ENCODE results near the gene AKAP13.
A peak's percentile ranks its signal among the peaks of the same experiment; 100 is the strongest.

AKAP13 gene

DNA sequence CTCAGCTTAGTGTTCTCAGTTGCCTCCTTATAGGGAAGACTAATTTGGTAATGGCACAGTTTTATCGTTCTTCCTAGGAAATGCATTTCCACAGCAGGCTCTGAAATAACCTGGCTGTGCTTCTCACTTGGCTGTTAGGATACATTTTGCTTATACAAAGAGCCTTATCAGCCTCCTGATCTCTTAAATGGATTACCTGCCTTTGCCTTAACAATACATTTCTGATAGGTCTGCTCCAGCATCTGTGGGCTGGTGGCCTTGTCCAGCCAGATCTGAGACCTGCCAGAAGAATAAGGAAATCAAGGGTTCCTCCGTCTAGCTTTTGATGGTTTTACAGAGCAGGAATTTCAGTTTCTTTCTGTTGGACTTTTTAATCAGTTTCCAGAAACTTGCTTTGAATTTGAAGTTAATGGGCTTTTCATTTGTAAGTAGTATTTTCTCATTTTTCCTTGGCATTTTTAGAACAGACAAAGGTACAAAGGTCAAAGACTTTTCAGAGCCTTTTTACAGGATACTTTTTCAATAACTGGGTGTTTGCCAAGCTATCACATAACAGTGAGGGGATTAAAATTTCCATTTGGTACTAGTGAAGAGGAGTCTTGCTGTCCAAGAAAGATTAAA is 116.3 kb downstream of the AKAP13 start:
- DNase-seq (ENCODE audit: low read depth, low spot score) = no peak

GRCh38 chr15:85497172-85497569 is 116.8 kb downstream of the AKAP13 start:
- DNase-seq (ENCODE audit: low read depth, low spot score) = no peak

DNA sequence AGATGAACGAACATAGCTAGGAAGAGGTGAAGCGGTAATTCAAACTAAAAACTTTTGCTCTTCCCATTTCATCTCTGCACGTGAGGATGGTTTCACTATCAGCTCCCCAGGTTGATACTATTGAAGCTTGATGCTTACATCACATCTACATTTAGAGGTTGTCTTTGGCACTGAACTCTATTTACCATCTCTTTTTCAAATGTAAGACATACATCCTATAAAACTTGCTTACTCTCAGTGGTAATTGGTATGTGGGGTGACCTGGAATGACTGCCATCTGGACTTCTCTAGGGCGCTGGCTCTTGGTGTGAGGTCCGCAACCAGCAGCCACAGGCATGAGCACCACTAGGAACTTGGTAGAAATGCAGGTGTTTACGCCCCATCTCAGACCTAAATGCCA is 118.1 kb downstream of the AKAP13 start:
- DNase-seq (ENCODE audit: low read depth, low spot score) = no peak

DNA sequence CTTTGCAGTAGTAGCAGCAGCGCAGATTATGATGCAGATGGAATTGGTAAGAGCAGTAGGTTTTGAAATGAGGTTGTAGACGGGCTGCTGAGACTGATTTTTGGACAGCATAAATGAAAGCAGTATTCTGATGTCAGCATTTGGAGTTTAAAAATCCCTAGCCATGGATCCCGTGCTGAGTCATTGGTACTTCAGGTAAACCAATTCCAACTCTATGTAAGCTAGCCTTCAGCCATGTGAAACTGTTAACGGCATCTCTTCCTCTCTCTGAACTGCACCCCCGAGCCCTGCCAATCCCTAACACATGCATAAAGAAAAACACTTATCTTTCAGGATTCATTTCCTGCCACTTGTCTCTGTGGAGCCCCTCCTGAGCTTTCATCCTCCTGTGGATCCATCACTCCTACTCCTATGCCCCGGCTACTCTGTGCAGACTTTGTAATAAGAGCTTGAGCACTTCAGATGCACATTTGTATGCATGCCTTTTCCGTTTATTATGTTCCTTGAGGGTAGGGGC is 119.0 kb downstream of the AKAP13 start:
- peak; percentile 20 for DNase-seq (ENCODE audit: low read depth, low spot score)

- DNase-seq (ENCODE audit: low read depth, low spot score) = no peak
Observed at GRCh38 chr15:85500060-85500708, 119.8 kb downstream of the AKAP13 start.

GRCh38 chr15:85500729-85501128 is 120.3 kb downstream of the AKAP13 start:
- no peak for DNase-seq (ENCODE audit: low read depth, low spot score)

GRCh38 chr15:85501574-85501973 is 121.2 kb downstream of the AKAP13 start:
- DNase-seq (ENCODE audit: low read depth, low spot score) = no peak

DNA sequence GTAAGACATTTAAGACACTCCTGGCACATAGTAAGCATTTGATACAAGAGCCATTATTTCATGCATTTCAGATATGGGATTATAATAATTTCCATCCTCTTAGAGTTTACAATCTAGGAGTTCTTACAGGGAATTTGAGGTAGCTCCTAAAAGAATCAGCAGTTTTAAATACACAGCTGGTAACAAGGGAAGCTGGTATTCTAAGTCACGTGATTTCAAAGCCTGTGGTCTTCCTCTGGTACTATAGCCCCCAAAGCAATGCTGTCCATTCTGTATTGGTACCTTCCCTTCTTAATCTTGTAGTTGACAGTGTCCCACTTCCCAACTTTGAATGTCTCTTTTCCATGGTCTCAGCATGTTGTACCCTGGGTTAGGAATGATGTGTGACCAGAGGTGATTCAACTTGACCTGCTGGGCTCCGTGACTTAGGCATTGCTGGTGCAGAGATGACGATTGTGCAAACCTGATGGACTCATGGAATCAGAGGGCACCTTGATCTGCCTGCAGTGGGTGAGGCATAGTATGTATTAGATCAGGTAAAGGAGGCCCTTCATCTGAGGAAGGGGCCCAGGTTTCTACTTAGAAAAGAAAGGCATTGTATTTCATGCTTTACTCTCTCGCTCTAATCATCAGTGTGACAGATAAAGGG is 122.9 kb downstream of the AKAP13 start:
- DNase-seq (ENCODE audit: low read depth, low spot score) = no peak

- peak; percentile 75 for DNase-seq (ENCODE audit: low read depth, low spot score)
Observed at GRCh38 chr15:85504749-85505676, 124.6 kb downstream of the AKAP13 start.

DNA sequence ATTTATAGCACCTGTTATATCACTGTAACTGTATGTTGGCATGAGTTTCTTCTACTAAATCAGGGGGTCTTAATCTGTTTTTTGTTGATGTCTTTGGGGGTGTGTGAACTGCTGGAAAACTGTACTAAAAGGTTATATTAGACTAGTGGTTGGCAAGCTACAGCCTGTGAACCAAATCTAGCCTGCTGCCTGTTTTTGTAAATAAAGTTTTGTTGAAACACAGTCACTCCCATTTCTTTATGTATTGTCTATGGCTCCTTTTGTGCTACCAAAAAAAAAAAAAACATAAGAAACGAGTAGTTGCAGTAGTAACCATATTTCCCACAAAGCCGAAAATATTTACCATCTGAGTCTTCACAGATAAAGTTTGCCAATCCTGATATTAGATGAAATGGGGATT is 126.7 kb downstream of the AKAP13 start:
- no peak for DNase-seq (ENCODE audit: low read depth, low spot score)

GRCh38 chr15:85509973-85510372 is 129.6 kb downstream of the AKAP13 start:
- no peak for DNase-seq (ENCODE audit: low read depth, low spot score)

GRCh38 chr15:85514413-85514812 is 134.0 kb downstream of the AKAP13 start:
- no peak for DNase-seq (ENCODE audit: low read depth, low spot score)

GRCh38 chr15:85515212-85515611 is 134.8 kb downstream of the AKAP13 start:
- peak; percentile 48 for DNase-seq (ENCODE audit: low read depth, low spot score)

DNA sequence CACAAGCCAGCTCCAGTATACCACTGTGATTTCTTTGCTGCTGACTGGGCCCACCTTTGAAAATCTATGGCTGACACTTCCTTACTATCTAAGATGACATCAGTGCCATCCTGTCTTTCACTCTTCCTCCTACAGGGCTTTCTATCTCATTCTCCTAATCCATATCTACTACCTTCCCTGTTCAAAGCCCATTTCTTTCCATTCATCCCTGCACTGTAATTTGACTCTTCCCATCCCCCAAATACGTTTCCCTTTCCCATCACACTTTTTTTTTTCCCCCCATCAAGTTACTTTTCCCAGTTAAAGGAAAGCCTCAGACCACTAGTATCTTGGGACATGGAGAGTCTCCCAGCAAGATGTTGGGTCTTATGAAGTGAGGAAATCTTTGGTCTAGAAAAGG is 136.7 kb downstream of the AKAP13 start:
- DNase-seq (ENCODE audit: low read depth, low spot score) = no peak

GRCh38 chr15:85518979-85519761 is 138.8 kb downstream of the AKAP13 start:
- DNase-seq (ENCODE audit: low read depth, low spot score) = no peak

DNA sequence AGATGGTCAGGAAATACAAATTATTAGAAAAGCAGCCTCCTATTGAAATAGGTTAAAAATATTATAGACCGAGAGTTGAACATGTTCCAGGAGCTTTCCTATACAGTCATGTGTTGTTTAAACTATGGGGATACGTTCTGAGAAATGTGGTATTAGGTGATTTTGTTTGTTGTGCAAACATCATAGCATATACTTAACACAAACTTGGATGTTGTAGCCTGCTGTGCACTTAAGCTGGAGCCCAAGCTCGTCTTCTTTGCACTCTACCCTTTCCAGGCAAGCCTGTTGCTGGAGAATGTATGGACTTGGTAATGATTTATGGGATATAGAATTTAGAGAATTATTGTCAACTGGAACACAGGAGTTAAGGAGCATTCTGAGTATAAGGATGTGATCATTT is 140.2 kb downstream of the AKAP13 start:
- no peak for DNase-seq (ENCODE audit: low read depth, low spot score)

DNA sequence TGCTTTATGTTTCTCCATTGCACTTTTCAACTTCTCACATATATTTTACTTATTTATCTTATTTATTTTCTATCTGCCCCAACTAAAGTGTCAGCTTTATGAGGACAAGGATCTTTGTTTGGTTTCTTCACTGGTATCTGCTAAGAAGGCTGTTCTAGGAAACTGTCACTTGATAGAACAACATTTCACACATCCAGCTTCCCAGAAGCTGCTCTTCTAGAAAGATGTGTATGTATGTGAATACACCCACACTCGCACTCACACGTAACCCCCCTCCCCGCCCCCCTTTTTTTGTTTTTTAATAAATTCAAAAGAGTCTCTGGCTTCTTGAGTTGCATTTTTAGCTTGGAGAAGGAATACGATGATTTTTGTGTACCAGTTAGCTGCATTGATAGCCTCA is 143.1 kb downstream of the AKAP13 start:
- DNase-seq (ENCODE audit: low read depth, low spot score) = no peak

DNA sequence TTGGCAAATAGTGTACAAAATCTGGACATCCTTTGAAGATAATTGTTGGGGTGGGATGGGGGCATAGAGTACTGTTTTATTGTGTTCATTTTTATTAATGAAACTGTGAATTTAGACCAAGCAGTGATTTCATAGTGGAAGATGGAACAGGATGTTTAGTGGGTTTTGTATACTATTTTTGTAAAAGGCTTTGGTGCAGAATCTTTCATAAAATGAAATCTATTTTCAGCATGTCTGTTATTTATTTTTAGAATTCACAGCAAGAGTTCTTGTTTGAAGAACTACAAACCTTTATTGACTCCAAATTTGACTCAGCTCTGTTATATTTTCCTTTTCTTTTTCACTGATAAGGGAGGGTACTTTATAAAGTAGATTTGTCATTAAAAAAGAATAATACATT is 145.4 kb downstream of the AKAP13 start:
- no peak for DNase-seq (ENCODE audit: low read depth, low spot score)

GRCh38 chr15:85527895-85528294 is 147.5 kb downstream of the AKAP13 start:
- DNase-seq (ENCODE audit: low read depth, low spot score) = peak; percentile 64

DNA sequence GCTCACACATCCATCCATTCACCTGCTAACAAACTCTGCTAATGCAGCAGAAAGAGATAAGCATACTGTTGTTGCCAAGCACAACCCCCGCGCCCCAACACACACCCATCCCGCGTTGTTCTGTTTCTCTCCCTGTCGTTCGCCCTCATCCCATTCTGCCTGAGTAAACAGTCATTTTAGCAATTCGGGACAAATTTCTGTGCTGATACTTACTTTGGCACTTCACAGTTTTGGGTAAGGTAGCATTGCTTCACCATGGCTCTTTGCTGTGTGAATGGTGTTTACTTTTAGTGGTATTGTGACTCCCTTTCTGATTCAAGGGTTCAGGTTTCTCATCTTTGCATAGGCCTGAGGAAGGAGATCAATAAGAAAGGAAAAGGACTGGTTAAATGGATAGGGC is 149.7 kb downstream of the AKAP13 start:
- DNase-seq (ENCODE audit: low read depth, low spot score) = no peak

- no peak for DNase-seq (ENCODE audit: low read depth, low spot score)
Observed at GRCh38 chr15:85531083-85531482, 150.7 kb downstream of the AKAP13 start.
